GM23338 (cell line): ENCODE measurements around the gene IL12RB1. TPM values are rescaled to one million over a fixed set of nuclear protein-coding genes. Genes with fewer than 3 reads are reported as not detected.

Experiments
- polyA plus RNA-seq: library from polyadenylated mRNA; unstranded; fragments of >200 nt; fragmentation: Nextera tagmentation; extraction: Ambion mirVana; gene quantifications from 2 replicates; pipeline ENCODE4 v1.2.1, GENCODE V29; 2016
- total RNA-seq: library from RNA; depleted of rRNA; stranded (reverse); fragments of >200 nt; shearing (Covaris generic); gene quantifications from 2 replicates; pipeline ENCODE4 v1.2.3, GENCODE V29; 2014; rRNA removed

Gene IL12RB1
- total and polyA plus RNA-seq, 2 experiments from 2014 or later: not detected

Other genes starting within 250 kb of the IL12RB1 start
- gene JAK3, start 239.0 kb downstream of the IL12RB1 start, total RNA-seq: 4.2 and 5.4 TPM in 2 replicates
- 2.8 and 2.9 TPM in 2 replicates for gene JAK3, start 239.0 kb downstream of the IL12RB1 start, polyA plus RNA-seq
- gene RPL18A, start 227.0 kb downstream of the IL12RB1 start, total RNA-seq: 1,233 and 1,314 TPM in 2 replicates
- gene RPL18A, start 227.0 kb downstream of the IL12RB1 start, polyA plus RNA-seq: 2,829 and 2,918 TPM in 2 replicates
- gene SLC5A5, start 215.0 kb downstream of the IL12RB1 start, total RNA-seq: 2.1 and 2.6 TPM in 2 replicates
- gene SLC5A5, start 215.0 kb downstream of the IL12RB1 start, polyA plus RNA-seq: 1.0 and 1.7 TPM in 2 replicates
- gene CCDC124, start 153.9 kb downstream of the IL12RB1 start, total RNA-seq: 55.0 and 56.0 TPM in 2 replicates
- 182 and 194 TPM in 2 replicates for gene CCDC124, start 153.9 kb downstream of the IL12RB1 start, polyA plus RNA-seq
- 12.4 and 29.8 TPM in 2 replicates for gene KCNN1, start 119.8 kb downstream of the IL12RB1 start, total RNA-seq
- gene KCNN1, start 119.8 kb downstream of the IL12RB1 start, polyA plus RNA-seq: 2.2 and 3.3 TPM in 2 replicates
- gene ARRDC2, start 78.8 kb downstream of the IL12RB1 start, total RNA-seq: 7.1 and 18.7 TPM in 2 replicates
- 2.4 and 3.2 TPM in 2 replicates for gene ARRDC2, start 78.8 kb downstream of the IL12RB1 start, polyA plus RNA-seq
- gene MAST3, start 10.8 kb upstream of the IL12RB1 start, total RNA-seq: 8.8 and 9.9 TPM in 2 replicates
- gene MAST3, start 10.8 kb upstream of the IL12RB1 start, polyA plus RNA-seq: 5.6 and 6.3 TPM in 2 replicates
- gene PIK3R2, start 66.2 kb upstream of the IL12RB1 start, total RNA-seq: 37.1 and 66.6 TPM in 2 replicates
- gene PIK3R2, start 66.2 kb upstream of the IL12RB1 start, polyA plus RNA-seq: 8.5 and 9.8 TPM in 2 replicates
- gene IFI30, start 86.9 kb upstream of the IL12RB1 start, total RNA-seq: 17.1 and 27.4 TPM in 2 replicates
- 31.9 and 34.4 TPM in 2 replicates for gene IFI30, start 86.9 kb upstream of the IL12RB1 start, polyA plus RNA-seq
- 41.9 and 81.3 TPM in 2 replicates for gene MPV17L2, start 106.3 kb upstream of the IL12RB1 start, total RNA-seq
- 38.7 and 40.2 TPM in 2 replicates for gene MPV17L2, start 106.3 kb upstream of the IL12RB1 start, polyA plus RNA-seq
- gene RAB3A, start 117.1 kb upstream of the IL12RB1 start, total RNA-seq: 9.7 and 11.6 TPM in 2 replicates
- 20.3 and 24.1 TPM in 2 replicates for gene RAB3A, start 117.1 kb upstream of the IL12RB1 start, polyA plus RNA-seq
- 3.6 and 7.1 TPM in 2 replicates for gene PDE4C, start 139.5 kb upstream of the IL12RB1 start, total RNA-seq
- gene PDE4C, start 139.5 kb upstream of the IL12RB1 start, polyA plus RNA-seq: 1.6 and 2.5 TPM in 2 replicates
- 0.35 and 0.89 TPM in 2 replicates for gene IQCN, start 187.5 kb upstream of the IL12RB1 start, total RNA-seq
- gene IQCN, start 187.5 kb upstream of the IL12RB1 start, polyA plus RNA-seq: 0.10 TPM in 1 of 2 replicates, not detected in the other
- gene JUND, start 194.7 kb upstream of the IL12RB1 start, total RNA-seq: 154 and 181 TPM in 2 replicates
- gene JUND, start 194.7 kb upstream of the IL12RB1 start, polyA plus RNA-seq: 40.0 and 52.5 TPM in 2 replicates
- gene LSM4, start 236.1 kb upstream of the IL12RB1 start, total RNA-seq: 511 and 591 TPM in 2 replicates
- 637 and 641 TPM in 2 replicates for gene LSM4, start 236.1 kb upstream of the IL12RB1 start, polyA plus RNA-seq